Measurements from ENCODE around the gene TCF4.

Gene TCF4

DNA sequence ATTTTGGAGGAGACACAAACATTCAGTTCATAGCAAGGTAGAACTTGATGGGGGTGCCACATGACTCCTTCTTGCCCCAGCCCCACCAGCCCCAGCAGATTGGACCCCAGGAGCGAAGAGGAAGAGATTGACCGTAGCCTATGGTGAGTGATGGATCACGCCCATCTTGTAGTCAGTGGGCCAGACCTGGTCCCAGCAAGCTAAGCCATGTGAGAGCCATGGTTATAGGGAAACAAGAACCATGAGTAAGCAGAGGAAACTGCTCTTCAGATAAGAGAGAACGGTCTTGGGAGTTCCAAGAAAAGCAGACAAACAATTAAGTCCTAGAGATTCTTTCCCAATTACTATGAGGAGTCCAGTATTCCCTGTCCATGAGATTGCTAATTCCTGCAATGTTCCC, 4.6 kb upstream of the TCF4 start:
- Mint-ChIP-seq H3K9me3 (no peaks in the 10 kb centered on the region), H3K36me3 (no peaks in the 10 kb centered on the region), H3K4me1 (peaks cover 8% of the 10 kb centered on the region), H3K27me3 (no peaks in the 10 kb centered on the region), H3K27ac (no peak overlapping the region), H3K4me3 (no peak overlapping the region)
- no peak for ATAC-seq

DNA sequence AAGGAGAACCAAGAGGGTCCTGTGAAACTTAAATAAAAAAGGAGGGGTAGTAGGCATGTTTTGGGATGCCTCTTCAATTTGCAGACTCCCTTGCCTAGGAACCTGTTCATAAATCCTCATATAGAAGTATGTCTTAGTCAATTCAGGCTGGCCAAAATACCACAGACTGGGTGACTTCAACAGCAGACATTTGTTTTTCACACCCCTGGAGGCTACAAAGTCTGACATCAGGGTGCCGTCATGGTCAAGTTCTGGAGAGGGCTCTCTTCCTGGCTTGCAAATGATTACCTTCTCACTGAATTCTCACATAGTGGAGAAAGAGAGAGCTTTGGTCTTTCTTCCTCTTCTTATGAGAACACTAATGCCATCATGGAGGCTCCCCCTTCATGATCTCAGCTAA, 4.1 kb upstream of the TCF4 start:
- H3K4me1 Mint-ChIP-seq = peaks cover 9% of the 10 kb centered on the region
- H3K27ac Mint-ChIP-seq = no peak overlapping the region
- no peaks in the 10 kb centered on the region for H3K36me3 Mint-ChIP-seq
- no peak overlapping the region for H3K4me3 Mint-ChIP-seq
- no peak for ATAC-seq
- no peaks in the 10 kb centered on the region for H3K9me3 Mint-ChIP-seq
- no peaks in the 10 kb centered on the region for H3K27me3 Mint-ChIP-seq

DNA sequence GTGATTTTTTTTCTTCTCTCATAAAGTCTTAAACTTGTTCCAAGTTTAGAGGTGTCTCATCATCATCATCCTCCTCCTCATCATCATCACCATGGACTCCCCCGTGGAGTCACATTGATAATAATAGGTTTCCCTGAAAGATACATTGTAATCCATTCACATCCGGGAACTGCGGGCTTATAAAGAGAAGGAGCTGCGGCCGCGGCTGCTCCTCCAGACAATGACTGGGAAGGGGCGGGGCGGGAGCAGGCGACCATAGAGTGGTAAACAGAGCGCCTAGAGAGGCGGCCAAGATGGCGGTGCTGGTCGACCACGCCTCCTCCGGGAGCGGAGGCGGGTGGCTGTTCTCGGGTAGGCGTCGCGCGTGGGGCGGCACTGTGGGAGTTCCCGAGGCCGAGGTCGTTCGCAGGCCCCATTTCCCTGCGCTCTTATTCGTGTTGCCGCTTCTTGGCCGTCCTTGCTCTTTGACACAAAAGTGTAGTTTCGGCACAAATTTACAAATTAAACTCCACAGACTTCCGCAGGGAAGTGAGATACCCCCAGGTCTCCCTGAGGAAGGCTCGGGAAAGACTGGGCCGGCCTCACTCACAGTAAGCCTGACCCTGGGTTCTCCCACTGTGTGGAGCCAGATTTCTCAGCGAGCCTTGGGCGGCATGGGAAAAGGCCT, 1.8 kb upstream of the TCF4 start:
- peak overlapping the region; percentile 84 for H3K27ac Mint-ChIP-seq

DNA sequence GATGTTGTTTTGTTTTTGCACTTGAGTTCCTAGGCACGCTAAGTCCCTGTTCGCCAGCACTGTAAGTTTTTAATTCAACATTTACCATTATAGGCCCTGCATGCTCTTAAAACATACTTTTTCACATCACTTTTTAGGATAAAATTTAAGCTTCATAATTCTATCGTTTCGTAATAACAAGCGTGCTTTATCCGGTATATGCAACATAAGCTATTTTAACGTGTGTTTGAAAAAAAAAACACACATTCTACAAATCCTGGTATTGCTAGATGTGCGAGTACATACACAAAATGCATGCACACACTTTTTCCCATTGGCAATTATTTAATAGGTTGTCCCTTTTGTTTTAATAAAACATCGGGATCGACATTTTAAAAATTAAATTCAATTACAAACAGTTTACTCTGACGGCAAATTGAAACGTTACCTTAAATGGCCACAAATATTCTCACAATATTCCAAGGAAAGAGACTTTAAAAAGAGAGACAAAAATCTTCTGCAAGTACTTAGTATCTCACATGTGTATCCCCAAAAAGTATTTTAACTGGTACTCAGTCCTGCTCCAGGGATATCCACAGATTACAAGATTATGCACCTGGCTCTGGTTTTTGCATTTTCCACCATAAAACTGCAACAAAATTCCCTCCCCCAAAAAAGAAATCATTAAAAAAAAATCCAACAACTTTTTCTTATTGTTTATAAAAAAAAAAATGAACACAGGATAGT, 1.0 kb upstream of the TCF4 start:
- Mint-ChIP-seq H3K36me3 (no peaks in the 10 kb centered on the region), H3K9me3 (no peaks in the 10 kb centered on the region), H3K4me1 (peaks cover 22% of the 10 kb centered on the region), H3K4me3 (peak overlapping the region; percentile 87), H3K27ac (peak overlapping the region; percentile 84), H3K27me3 (peaks cover 6% of the 10 kb centered on the region)
- ATAC-seq = no peak

More for the DNA sequence above, 1.8 kb upstream of the TCF4 start:
- H3K4me1 Mint-ChIP-seq = peaks cover 22% of the 10 kb centered on the region
- peak; percentile 91 for ATAC-seq
- no peaks in the 10 kb centered on the region for H3K9me3 Mint-ChIP-seq
- H3K36me3 Mint-ChIP-seq = no peaks in the 10 kb centered on the region
- peak overlapping the region; percentile 87 for H3K4me3 Mint-ChIP-seq
- peaks cover 6% of the 10 kb centered on the region for H3K27me3 Mint-ChIP-seq

DNA sequence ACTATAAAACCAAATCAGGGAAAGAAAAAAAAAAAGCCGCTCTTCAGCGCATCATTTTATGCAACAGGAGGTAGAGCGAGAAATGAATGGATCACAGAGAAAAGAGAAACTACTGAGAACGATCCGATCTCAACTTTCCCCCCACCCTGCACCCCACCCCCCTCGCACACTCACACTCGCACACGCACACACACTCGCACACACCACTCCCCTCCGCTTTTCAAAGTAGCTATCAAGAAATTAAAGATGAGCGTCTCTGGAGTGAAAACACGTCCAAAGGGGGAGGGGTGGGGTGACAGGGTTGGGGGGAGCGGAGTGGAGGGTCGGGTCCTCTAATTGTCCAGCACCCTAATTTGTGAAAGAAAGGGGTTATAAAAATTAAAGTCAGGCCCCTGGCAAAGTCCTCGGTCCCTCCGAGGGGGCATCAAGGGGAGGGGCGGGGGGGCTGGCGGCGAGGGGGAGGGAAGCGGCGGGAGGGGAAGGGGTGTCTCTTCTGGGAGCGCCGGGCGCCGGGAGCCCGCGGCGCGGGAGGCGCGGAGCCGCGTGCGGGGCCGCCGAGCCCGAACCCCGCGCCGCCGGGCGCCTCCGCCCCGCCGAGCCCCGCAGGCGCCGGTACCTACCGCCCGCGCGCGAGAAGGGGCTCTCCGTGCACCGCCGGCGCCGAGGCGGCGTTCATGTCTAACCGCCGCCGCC, 428 bp downstream of the TCF4 start:
- Mint-ChIP-seq H3K27me3 (peaks cover 6% of the 10 kb centered on the region), H3K9me3 (no peaks in the 10 kb centered on the region), H3K4me1 (peaks cover 22% of the 10 kb centered on the region), H3K36me3 (no peaks in the 10 kb centered on the region), H3K4me3 (peak overlapping the region; percentile 89), H3K27ac (peak overlapping the region; percentile 84)
- ATAC-seq = peak; percentile 35

DNA sequence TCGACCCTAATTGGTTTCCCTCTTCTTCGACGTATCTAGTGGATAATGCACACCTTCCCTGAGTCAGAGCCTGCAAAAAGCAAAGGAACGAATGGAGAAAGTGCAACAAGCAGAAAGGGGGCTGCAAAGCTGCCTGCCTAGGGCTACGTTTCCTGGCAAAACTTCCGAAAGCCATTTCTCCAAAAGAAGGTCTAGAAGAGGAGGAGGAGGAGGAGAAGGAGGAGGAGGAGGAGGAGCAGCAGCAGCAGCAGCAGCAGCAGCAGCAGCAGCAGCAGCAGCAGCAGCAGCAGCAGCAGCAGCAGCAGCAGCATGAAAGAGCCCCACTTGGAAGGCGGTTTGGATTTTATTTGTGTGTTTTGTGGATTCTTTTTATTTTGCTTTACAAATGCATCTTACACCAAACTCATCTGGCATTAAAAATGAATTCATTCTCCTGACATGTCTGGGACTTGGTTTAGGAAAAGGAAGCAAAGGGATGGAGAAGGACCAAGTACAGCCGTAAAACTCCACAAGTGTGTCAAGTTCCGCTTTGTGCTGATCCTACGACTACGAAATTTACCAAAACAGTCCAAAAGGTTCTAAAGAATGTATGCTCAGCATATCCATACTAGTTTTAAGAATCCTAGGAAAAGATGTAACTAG, 2.0 kb downstream of the TCF4 start:
- H3K27ac Mint-ChIP-seq = peak overlapping the region; percentile 67
- H3K9me3 Mint-ChIP-seq = no peaks in the 10 kb centered on the region
- H3K4me3 Mint-ChIP-seq = peak overlapping the region; percentile 89
- peaks cover 6% of the 10 kb centered on the region for H3K27me3 Mint-ChIP-seq
- H3K4me1 Mint-ChIP-seq = peaks cover 29% of the 10 kb centered on the region
- no peak for ATAC-seq
- no peaks in the 10 kb centered on the region for H3K36me3 Mint-ChIP-seq

DNA sequence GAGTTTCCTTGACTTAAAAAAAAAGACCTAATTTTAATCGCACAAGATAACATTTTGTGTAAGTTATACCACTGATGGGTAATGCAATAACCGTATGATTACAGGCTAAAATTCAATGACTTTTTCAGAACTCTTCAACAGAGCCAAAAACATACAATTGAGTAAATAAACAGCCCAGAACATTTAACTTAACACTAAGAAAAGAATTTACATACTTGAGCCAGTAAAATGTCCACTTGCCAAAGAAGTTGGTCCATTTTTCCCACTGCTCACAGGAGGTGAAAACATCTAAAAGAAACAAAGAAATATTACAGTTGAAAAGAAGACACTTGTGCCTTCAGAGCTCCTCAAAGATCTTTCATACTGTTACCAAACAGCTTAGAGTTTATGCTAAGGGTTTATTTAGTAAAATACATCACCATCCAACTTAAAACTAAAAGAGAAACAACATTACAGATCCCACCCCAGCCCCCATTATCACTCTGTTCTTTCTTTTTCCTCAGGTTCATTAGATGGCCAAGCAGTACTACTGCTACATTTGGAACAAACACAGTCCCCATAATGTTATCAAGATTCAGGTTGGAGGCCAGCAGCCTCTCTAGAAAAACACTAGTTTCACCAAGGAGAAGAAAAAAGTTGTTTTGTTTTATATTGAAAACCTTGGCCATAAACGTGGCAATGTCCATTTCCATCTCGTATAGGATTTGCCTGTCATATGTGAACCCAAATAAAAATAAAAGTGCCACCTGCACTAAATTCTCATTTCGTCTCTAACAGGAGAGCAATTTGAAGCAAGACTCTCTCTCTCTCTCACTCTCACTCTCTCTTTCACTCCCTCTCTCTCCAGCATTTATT, 2.7 kb downstream of the TCF4 start:
- no peak overlapping the region for H3K27ac Mint-ChIP-seq

DNA sequence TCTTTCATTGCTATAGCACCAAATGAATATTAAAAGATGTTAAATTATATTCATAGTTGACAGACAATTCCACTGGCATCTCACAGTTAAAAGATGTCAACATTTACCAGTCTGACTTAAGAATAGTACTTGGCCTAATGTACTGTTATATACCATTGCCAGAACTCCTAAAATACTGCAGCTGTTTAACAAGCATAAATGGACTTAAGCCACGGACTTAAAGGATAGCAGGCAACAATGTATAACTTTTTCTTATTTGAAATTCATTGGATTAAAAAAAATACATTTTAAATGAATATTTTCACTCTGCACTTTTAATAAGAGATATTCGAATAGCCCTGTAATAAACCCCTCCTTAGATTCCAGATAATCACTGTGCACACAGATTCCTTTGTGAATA, 3.8 kb downstream of the TCF4 start:
- Mint-ChIP-seq H3K4me1 (peaks cover 25% of the 10 kb centered on the region), H3K27me3 (peaks cover 6% of the 10 kb centered on the region), H3K4me3 (no peak overlapping the region), H3K9me3 (no peaks in the 10 kb centered on the region), H3K27ac (no peak overlapping the region), H3K36me3 (no peaks in the 10 kb centered on the region)
- no peak for ATAC-seq

More for the DNA sequence above, 2.7 kb downstream of the TCF4 start:
- peaks cover 6% of the 10 kb centered on the region for H3K27me3 Mint-ChIP-seq
- peaks cover 33% of the 10 kb centered on the region for H3K4me1 Mint-ChIP-seq
- no peak for ATAC-seq
- H3K4me3 Mint-ChIP-seq = peak overlapping the region; percentile 89
- H3K36me3 Mint-ChIP-seq = no peaks in the 10 kb centered on the region
- no peaks in the 10 kb centered on the region for H3K9me3 Mint-ChIP-seq

DNA sequence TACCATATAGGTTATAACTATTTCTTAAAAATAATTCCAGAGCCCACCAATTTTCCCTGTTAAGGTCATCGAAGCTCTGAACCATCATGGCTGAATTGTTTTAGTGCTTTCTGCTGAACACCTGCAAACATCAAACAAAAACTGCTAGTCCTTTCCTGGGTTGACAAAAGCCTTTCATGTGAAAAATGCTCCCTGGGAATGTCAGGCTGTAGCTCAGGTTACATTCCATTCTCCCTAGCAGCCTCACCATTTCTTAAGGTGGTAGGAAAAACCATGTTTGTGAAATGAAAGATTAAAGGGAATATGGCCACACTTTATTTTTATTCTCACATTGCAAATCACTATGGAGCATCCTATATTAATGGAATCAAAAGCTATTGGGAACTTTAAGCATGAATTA, 5.7 kb downstream of the TCF4 start:
- ATAC-seq = no peak
- no peaks in the 10 kb centered on the region for H3K36me3 Mint-ChIP-seq
- no peak overlapping the region for H3K27ac Mint-ChIP-seq
- no peaks in the 10 kb centered on the region for H3K9me3 Mint-ChIP-seq
- H3K4me1 Mint-ChIP-seq = peaks cover 25% of the 10 kb centered on the region
- H3K27me3 Mint-ChIP-seq = peaks cover 6% of the 10 kb centered on the region
- H3K4me3 Mint-ChIP-seq = no peak overlapping the region

DNA sequence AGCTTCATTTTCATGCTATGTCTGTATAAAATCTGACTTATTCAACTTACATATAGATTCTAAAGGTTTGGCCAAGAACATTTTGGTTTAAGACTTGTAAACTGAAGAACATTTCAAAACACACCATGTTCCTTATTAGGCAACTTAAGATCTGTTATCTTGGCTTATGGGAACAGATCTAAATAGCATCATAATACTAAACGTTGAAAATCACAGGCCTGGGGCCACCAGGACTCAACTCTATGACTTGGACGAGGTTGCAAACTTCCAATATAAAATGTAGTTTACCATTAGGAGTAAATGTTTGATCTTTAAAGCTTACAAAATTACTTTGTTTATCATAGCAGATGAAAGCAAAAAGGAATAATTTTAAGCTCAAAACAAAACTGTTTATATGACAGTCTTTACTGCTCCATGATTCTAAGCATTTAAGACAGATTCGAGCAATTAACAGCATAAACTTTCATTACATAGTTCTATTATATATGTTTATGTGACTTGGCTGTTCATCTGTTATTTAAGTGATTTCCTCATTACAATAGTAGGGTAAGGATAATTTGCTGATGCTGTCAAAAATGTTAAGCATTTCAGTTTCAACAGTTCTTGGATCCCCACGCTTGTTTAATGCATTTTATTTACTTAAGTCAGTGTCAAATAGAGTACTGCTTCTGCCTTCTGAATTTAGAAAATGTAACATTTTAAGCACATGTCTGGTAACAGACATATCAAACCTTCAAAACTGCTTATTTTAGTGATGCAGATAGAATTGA, 8.3 kb downstream of the TCF4 start:
- no peak for ATAC-seq
- no peaks in the 10 kb centered on the region for H3K36me3 Mint-ChIP-seq

DNA sequence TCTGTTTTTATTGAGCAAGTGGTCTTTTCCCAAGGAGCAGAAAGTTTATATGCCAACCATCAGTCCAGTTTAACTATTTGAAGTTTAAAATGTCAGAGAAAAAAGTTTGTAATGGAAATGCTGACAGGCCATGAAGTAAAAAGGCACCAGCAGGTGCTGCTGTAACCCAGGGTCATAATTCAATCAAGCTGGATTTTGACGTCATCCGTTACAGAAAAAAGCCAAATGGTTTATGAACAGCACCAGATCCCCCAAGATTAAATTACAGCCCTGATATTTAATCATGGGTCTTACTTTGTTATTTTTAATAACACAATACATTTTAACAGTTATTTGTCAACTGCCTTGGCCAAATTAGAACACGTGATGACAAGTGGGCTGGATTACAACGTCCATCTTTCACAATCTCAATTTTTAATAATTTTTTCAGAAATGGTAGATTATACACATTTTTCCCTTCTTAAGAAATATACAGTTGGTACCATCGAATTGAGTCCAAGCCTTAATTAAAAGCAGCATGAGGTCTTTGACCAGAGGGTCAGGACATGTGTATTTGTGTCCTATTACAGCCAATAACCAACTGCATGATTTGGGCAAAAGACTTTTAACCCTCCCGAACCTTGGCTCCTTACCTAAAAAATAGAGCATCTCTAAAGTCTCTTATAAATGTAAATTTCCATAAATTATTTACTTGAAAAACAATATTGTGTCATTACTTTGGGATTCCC, 10.0 kb downstream of the TCF4 start:
- ATAC-seq = no peak
- no peak overlapping the region for H3K4me3 Mint-ChIP-seq
- no peaks in the 10 kb centered on the region for H3K9me3 Mint-ChIP-seq
- no peaks in the 10 kb centered on the region for H3K27me3 Mint-ChIP-seq
- no peak overlapping the region for H3K27ac Mint-ChIP-seq
- H3K36me3 Mint-ChIP-seq = peaks cover 6% of the 10 kb centered on the region
- peaks cover 27% of the 10 kb centered on the region for H3K4me1 Mint-ChIP-seq

More for the DNA sequence above, 8.3 kb downstream of the TCF4 start:
- Mint-ChIP-seq H3K4me3 (no peak overlapping the region), H3K4me1 (peaks cover 27% of the 10 kb centered on the region), H3K27ac (no peak overlapping the region), H3K9me3 (no peaks in the 10 kb centered on the region), H3K27me3 (no peaks in the 10 kb centered on the region)

DNA sequence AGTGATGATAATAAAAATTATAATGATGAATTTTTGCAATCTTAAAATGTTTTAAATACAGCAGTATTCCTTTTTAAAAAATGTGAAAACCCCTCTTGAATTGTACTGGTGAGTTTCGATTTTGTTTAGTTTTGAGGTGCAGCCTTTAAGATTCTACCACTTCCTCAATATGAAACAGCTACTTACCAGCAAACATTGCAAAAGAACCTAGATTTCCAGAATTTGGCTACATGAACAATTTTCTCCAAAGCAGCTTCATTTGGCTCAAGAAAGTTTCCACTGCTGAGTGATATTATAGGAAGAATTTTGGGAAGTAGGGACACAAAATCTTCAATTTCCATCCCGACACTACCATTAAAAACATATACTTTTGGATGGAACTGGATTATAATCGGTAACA, 12.0 kb downstream of the TCF4 start:
- H3K27ac Mint-ChIP-seq = no peak overlapping the region
- H3K4me3 Mint-ChIP-seq = peak overlapping the region; percentile 34
- H3K9me3 Mint-ChIP-seq = no peaks in the 10 kb centered on the region
- H3K27me3 Mint-ChIP-seq = no peaks in the 10 kb centered on the region
- H3K36me3 Mint-ChIP-seq = peaks cover 6% of the 10 kb centered on the region
- no peak for ATAC-seq
- peaks cover 29% of the 10 kb centered on the region for H3K4me1 Mint-ChIP-seq

DNA sequence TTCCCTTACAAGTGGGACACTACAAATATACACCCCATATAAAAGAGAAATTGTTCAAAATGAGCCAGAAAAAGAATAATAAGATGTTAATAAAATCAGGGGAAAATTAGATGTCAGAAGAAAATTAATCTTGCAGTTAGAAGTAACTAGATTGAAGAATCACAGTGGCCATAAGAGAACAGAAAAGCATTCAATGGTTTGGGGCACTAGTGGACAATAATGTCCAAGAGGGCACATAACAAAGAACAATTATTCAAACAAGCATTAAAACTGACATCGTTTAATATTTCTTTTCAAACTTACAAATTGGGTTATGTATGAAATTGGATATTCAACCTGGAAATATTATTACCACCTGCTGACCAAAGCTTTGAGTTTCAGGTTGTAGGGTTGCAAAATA, 12.9 kb downstream of the TCF4 start:
- H3K36me3 Mint-ChIP-seq = peaks cover 6% of the 10 kb centered on the region
- H3K27ac Mint-ChIP-seq = no peak overlapping the region
- no peak for ATAC-seq
- H3K27me3 Mint-ChIP-seq = no peaks in the 10 kb centered on the region
- peaks cover 33% of the 10 kb centered on the region for H3K4me1 Mint-ChIP-seq
- no peak overlapping the region for H3K4me3 Mint-ChIP-seq
- H3K9me3 Mint-ChIP-seq = no peaks in the 10 kb centered on the region

All from stimulated activated memory B cell treated with anti-CD40 and anti-IgM and Interleukin-4, amounts not matched to agents 10 μg/mL and 1 μg/mL and 100 μg/mL, for 72 hours (primary cell).